Liver (tissue), 3 donors: ENCODE data around the gene FEV.

Experiments used
- CTCF ChIP-seq: fragments of 150-350 bp; IDR thresholded peaks from 2 replicates; pipeline ENCODE4 v1.5.1; 2017; ENCODE audit warnings: improper control_type of control experiment, low read depth, low read length; ENCODE audit not compliant: missing input control
- JUND ChIP-seq, 2 donors: IDR thresholded peaks; 2 replicates each; pipeline ENCODE4 v1.6.1; 2016; ENCODE audit warnings: antibody characterized with exemption in 2 of 2
- NR2F2 ChIP-seq: IDR thresholded peaks from 2 replicates; pipeline ENCODE4 v1.6.1; 2016; ENCODE audit warnings: antibody characterized with exemption
- REST ChIP-seq: IDR thresholded peaks from 2 replicates; pipeline ENCODE4 v1.6.1; 2016; ENCODE audit warnings: antibody characterized with exemption, mild to moderate bottlenecking
- RXRA ChIP-seq, 2 donors: IDR thresholded peaks; 2 replicates each; pipeline ENCODE4 v1.6.1; 2017 to 2018; ENCODE audit warnings: antibody characterized with exemption in 2 of 2, mild to moderate bottlenecking in 1 of 2
- TAF1 ChIP-seq: conservative IDR thresholded peaks from 2 replicates; pipeline ENCODE4 v1.6.1; 2016; ENCODE audit warnings: antibody characterized with exemption, mild to moderate bottlenecking
- TF ChIP-seq, protein P1 (sequence below): IDR thresholded peaks from 2 replicates; pipeline ENCODE4 v1.6.1; 2016; ENCODE audit warnings: antibody characterized with exemption
- donor health status: healthy.
- donor health status: healthy.

DNA sequence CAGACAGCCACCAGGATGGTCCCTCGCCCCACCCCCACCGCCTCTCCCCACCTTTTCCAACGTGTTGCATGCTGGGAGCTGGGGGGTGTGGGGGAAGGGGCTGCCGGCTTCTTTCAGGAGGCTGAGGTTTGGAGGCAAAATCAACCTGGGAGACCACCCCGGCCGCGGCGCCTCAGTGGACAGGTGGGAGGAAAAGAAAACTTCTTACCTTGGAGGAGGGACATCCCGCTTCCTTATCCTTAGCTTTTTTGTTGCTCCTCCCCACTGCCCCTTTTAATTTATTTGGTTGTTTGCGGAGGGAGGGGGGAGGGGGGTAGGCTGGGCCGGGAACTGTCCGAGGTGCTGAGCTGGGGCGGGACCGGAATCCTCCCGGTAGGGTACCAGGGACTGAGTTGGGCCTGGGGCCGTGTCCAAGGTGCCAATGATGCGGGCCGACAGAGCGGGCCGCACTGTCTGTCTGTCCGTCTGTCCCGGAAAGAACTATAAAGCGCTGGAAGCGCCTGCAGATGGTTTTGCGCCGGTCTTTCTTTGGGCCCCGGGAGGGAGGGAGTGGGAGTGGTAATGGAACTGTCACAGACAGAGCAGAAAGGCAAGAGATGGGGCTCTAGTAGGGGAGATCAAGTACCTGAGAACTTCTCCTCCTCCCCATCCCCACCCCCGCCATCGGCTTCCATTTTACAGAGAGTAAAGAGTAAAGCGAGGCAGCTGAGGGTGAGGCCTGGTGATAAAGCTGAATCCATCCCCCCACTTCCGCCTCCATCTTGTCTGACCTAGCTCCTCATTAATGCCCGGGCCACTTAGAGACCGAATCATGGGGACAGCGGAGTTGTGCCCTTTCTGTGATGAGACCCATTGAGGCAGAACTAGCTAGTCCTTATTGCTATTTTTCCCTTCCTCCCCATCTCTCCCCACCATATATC, 23.1 kb downstream of the FEV start:
- TF ChIP-seq TAF1 (no peak), CTCF (no peak), RXRA (IDR thresholded peaks at IDR 0.05) (no peak), NR2F2 (no peak), REST (peak; percentile 91), JUND (IDR thresholded peaks at IDR 0.05) (no peak)
- TF ChIP-seq, protein P1, sequence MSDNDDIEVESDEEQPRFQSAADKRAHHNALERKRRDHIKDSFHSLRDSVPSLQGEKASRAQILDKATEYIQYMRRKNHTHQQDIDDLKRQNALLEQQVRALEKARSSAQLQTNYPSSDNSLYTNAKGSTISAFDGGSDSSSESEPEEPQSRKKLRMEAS: no peak
